Medulla oblongata (tissue), 1 donor: ENCODE measurements around the gene GRIK4.
A peak's percentile ranks its signal among the peaks of the same experiment; 100 is the strongest.

Experiments
- DNase-seq: peaks from one replicate; pipeline ENCODE4 v3.0.0-alpha.2; 2015; ENCODE audit errors: extremely low spot score

GRIK4 gene

GRCh38 chr11:120704256-120704750 lies 192.8 kb downstream of the GRIK4 start:
- no peak for DNase-seq

- DNase-seq = no peak
Measured at GRCh38 chr11:120706257-120706656, 194.7 kb downstream of the GRIK4 start.

- DNase-seq = no peak
Measured at GRCh38 chr11:120707098-120707497, 195.6 kb downstream of the GRIK4 start.

- DNase-seq = no peak
Measured at GRCh38 chr11:120707663-120708062, 196.1 kb downstream of the GRIK4 start.

GRCh38 chr11:120708511-120709183 lies 197.1 kb downstream of the GRIK4 start:
- no peak for DNase-seq

GRCh38 chr11:120709808-120710207 lies 198.3 kb downstream of the GRIK4 start:
- DNase-seq = no peak

- peak; percentile 64 for DNase-seq
Measured at GRCh38 chr11:120710354-120711131, 199.0 kb downstream of the GRIK4 start.

GRCh38 chr11:120712014-120712413 lies 200.5 kb downstream of the GRIK4 start:
- DNase-seq = no peak

- DNase-seq = no peak
Measured at GRCh38 chr11:120712881-120713280, 201.3 kb downstream of the GRIK4 start.

- no peak for DNase-seq
Measured at GRCh38 chr11:120713296-120713695, 201.7 kb downstream of the GRIK4 start.

GRCh38 chr11:120714438-120714837 lies 202.9 kb downstream of the GRIK4 start:
- no peak for DNase-seq

GRCh38 chr11:120715239-120715638 lies 203.7 kb downstream of the GRIK4 start:
- no peak for DNase-seq

- DNase-seq = no peak
Measured at GRCh38 chr11:120717042-120717441, 205.5 kb downstream of the GRIK4 start.

GRCh38 chr11:120717623-120718022 lies 206.1 kb downstream of the GRIK4 start:
- DNase-seq = no peak

- DNase-seq = no peak
Measured at GRCh38 chr11:120718171-120718570, 206.6 kb downstream of the GRIK4 start.

- DNase-seq = no peak
Measured at GRCh38 chr11:120719348-120719747, 207.8 kb downstream of the GRIK4 start.

- no peak for DNase-seq
Measured at GRCh38 chr11:120720760-120721159, 209.2 kb downstream of the GRIK4 start.

GRCh38 chr11:120722524-120722923 lies 211.0 kb downstream of the GRIK4 start:
- no peak for DNase-seq

- no peak for DNase-seq
Measured at GRCh38 chr11:120723751-120724150, 212.2 kb downstream of the GRIK4 start.

GRCh38 chr11:120727752-120728151 lies 216.2 kb downstream of the GRIK4 start:
- DNase-seq = no peak

- DNase-seq = no peak
Measured at GRCh38 chr11:120735035-120735434, 223.5 kb downstream of the GRIK4 start.

GRCh38 chr11:120738516-120739046 lies 227.0 kb downstream of the GRIK4 start:
- DNase-seq = no peak

- DNase-seq = no peak
Measured at GRCh38 chr11:120739780-120740179, 228.2 kb downstream of the GRIK4 start.
